ENCODE results near the gene CRYBG3. TPM values are rescaled to one million over a fixed set of nuclear protein-coding genes. Genes with fewer than 3 reads are reported as not detected.

Gene CRYBG3
- total RNA-seq = 21.7 and 27.6 TPM in 2 replicates

DNA sequence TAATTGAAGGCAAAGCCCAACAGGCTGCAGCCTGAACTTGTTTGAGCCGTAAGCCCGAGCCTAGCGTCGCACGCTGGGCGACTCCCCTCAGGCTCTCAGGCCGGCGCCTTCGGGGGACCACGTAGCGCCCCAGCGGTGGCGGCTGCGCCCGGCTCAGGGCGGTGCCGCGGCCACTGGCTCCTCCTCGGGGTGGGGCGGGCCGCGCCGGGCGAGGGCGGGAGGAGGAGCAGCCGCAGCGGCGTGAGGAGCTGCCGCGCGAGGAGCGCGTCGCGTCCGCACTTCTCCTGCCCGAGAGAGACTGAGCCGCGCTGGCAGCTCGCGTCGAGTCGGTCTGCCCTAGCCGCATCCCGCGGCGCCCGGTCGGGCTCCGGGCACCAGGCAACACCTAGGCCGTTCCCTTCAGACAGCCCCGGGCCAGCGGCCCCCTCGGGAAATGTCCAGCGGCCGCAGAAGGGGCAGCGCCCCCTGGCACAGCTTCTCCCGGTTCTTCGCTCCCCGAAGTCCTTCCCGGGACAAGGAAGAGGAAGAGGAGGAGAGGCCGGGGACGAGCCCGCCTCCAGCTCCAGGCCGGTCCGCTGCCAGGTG is at the start of gene CRYBG3:
Gene CRYBG3 (plus strand): TSS at position 238 of the 585 bp plus-strand sequence. CDS start 196 bp downstream, at position 434.

DNA sequence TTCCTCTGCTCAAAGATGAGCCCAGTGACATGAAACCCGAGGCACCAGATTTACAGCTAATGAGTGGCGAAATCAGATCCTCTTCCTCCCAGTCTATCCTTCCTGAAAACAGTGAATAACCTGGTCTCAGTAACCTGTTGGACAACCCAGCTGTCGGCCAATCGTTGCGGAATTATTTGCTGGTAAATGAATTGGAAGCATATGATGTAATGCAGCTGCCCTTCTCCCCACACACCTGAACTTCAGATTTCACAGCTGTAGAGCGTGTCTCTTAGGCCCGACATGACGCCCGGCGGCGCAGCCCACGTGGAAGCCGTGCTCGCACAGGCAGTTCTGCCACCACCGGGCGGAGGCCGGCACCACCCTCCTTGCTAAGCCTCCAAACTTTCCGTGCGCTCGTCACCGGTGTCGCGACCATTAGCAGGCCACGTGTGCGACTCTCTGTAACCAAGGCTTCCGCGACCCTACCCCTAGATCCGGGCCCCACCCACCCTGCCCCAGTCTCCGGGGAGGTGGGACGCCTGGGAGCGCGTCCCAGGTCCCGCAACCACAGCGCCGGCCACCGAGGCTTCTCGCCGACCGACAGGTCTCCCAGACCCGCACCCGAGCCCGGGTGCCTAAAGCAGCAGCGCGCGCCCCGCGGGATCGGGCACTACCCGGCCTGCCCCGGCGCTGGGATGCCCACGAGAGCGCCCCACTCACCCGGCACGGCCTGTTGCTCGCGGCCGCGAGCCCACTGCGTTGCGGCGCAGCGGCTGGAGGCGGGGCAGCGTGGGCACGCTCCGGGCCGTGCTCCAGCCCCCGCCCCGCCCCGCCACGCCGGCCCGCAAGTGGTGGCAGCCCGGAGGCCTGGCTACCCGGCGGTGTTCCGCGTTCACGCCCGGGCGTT is 150.1 kb downstream of the CRYBG3 start, which contains the start of gene RIOX2:
Gene RIOX2 (minus strand): TSS at position 753 of the 889 bp plus-strand sequence. CDS start 4,838 bp downstream, outside the sequence.

Other genes starting within 250 kb of the CRYBG3 start
- gene ARL6, start 57.3 kb upstream of the CRYBG3 start, total RNA-seq = 4.6 and 5.4 TPM in 2 replicates
- 26.9 and 32.2 TPM in 2 replicates for gene RIOX2, start 150.4 kb downstream of the CRYBG3 start, total RNA-seq
- gene GABRR3, start 213.3 kb downstream of the CRYBG3 start, total RNA-seq = not detected in 2 replicates

Data from endothelial cell of coronary artery (primary cell).